Lower lobe of right lung (tissue), 2 donors: ENCODE measurements around the gene CNNM4. TPM values are rescaled to one million over a fixed set of nuclear protein-coding genes. Genes with fewer than 3 reads are reported as not detected.

ENCODE experiments used
- ATAC-seq, 2 donors: fragments of 200-7000 bp; cut with Tn5 transposase; one replicate each; pipeline ENCODE4 v1.9.1; 2020 to 2022; ENCODE audit warnings: mild to moderate bottlenecking in 2 of 2, moderate library complexity in 2 of 2
- DNase-seq: peaks from one replicate; pipeline ENCODE4 v3.0.0-alpha.2; 2020
- H3K27ac ChIP-seq: fragments of 200-600 bp; one replicate; pipeline ENCODE4 v1.8.0; 2022
- H3K27me3 ChIP-seq: fragments of 200-600 bp; one replicate; pipeline ENCODE4 v1.8.0; 2022; ENCODE audit warnings: low read depth
- H3K36me3 ChIP-seq: fragments of 200-600 bp; one replicate; pipeline ENCODE4 v1.8.0; 2022; ENCODE audit warnings: mild to moderate bottlenecking
- H3K4me1 ChIP-seq: fragments of 200-600 bp; one replicate; pipeline ENCODE4 v1.8.0; 2022
- H3K4me3 ChIP-seq: fragments of 200-600 bp; one replicate; pipeline ENCODE4 v1.8.0; 2022; ENCODE audit warnings: mild to moderate bottlenecking
- H3K9me3 ChIP-seq: fragments of 200-600 bp; one replicate; pipeline ENCODE4 v1.8.0; 2022
- intact Hi-C: fragments of 100-400 bp; cut with DNase I; formaldehyde crosslinking; loops from one replicate; pipeline ENCODE4 v1.11.0; 2022
- total RNA-seq: library from RNA; stranded (reverse); fragmentation: NEBNext Ultra II Directional; extraction: Animal tissue kit (Norgen Biotek cat#: 25700); gene quantifications from one replicate; pipeline ENCODE4 v1.2.1, GENCODE V29; 2021
- TF ChIP-seq, protein P1 (sequence below): fragments of 200-600 bp; IDR thresholded peaks from one replicate; pipeline ENCODE4 v1.8.0; 2022; ENCODE audit warnings: antibody characterized with exemption, mild to moderate bottlenecking
- donor health status: DM: no; HTN: yes; CAD: no; lungs with severe emphysema.

The CNNM4 gene
- total RNA-seq, 1 donor from 2014 or later = 15.7 TPM

GRCh38 chr2:96835830-96836229, 75.1 kb downstream of the CNNM4 start:
- DNase-seq (no peak), ATAC-seq (no peak)
- no peak overlapping the region for H3K4me3 ChIP-seq
- no peaks in the 10 kb centered on the region for H3K9me3 ChIP-seq
- TF ChIP-seq, protein P1, sequence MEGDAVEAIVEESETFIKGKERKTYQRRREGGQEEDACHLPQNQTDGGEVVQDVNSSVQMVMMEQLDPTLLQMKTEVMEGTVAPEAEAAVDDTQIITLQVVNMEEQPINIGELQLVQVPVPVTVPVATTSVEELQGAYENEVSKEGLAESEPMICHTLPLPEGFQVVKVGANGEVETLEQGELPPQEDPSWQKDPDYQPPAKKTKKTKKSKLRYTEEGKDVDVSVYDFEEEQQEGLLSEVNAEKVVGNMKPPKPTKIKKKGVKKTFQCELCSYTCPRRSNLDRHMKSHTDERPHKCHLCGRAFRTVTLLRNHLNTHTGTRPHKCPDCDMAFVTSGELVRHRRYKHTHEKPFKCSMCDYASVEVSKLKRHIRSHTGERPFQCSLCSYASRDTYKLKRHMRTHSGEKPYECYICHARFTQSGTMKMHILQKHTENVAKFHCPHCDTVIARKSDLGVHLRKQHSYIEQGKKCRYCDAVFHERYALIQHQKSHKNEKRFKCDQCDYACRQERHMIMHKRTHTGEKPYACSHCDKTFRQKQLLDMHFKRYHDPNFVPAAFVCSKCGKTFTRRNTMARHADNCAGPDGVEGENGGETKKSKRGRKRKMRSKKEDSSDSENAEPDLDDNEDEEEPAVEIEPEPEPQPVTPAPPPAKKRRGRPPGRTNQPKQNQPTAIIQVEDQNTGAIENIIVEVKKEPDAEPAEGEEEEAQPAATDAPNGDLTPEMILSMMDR = no peak
- H3K4me1 ChIP-seq = peaks cover 16% of the 10 kb centered on the region
- no peaks in the 10 kb centered on the region for H3K27me3 ChIP-seq
- peaks cover 58% of the 10 kb centered on the region for H3K36me3 ChIP-seq
- H3K27ac ChIP-seq = no peak overlapping the region
- intact Hi-C loops = no loop called here

DNA sequence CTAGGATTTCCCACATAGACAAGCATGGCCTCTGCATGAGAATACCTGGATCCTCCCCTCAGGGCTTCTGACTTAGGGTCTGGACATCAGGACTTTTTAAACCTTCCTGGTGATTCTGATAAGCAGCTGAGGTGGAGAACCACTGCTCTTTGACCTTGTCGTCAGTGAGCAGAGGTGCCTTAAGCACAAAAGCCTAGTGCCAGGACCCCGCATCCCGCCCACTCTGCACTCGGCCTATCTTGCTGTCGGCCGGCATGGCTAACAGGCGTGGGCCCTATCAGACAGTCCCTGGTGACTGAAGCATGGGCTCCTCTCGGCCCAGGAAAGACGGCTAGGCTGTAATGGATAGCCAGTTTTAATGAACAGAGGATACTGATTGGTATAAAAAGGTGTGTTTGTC, 76.9 kb downstream of the CNNM4 start:
- Histone ChIP-seq H3K36me3 (peaks cover 40% of the 10 kb centered on the region), H3K4me1 (peaks cover 8% of the 10 kb centered on the region), H3K4me3 (no peak overlapping the region), H3K9me3 (no peaks in the 10 kb centered on the region), H3K27ac (no peak overlapping the region), H3K27me3 (no peaks in the 10 kb centered on the region)
- ATAC-seq (no peak), DNase-seq (no peak)
- TF ChIP-seq, protein P1 = no peak
- intact Hi-C loops = no loop called here

- Histone ChIP-seq H3K4me3 (no peak overlapping the region), H3K36me3 (peaks cover 30% of the 10 kb centered on the region), H3K27me3 (no peaks in the 10 kb centered on the region), H3K9me3 (no peaks in the 10 kb centered on the region), H3K4me1 (no peaks in the 10 kb centered on the region), H3K27ac (no peak overlapping the region)
- ATAC-seq (peak; percentile 18 to 31), DNase-seq (no peak)
- TF ChIP-seq, protein P1 = no peak
- intact Hi-C loops = no loop called here
Measured at GRCh38 chr2:96838345-96839292, 77.9 kb downstream of the CNNM4 start.

DNA sequence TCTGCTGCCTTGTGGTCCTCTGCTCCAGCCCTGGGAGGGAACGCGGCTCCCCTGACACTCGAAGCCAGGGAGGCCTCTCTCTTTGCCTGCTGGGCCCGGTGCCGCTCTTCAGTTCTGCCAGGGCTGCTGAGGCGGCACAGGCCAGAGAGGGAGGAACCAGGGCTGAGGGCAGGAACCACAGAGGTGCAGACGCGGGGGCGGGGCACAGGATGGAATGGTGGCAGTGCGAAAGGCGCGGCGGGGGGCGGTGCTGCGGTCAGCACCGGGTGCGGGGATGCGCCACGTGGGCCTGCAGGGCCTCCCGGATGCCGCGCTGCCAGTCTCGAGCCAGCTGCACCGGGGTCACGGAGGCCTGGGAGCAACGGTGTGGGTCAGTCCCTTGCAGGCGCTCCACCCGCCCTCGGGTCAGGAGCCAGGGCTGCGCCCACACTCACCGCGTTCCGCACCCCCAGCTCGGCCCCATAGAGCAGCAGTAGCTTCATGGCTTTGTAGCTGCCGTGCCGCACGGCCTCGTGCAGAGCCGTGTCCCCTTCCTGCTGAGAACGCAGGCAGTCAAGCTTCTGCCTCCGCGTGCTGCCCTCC, 78.7 kb downstream of the CNNM4 start:
- Histone ChIP-seq H3K36me3 (peaks cover 25% of the 10 kb centered on the region), H3K4me3 (peak overlapping the region; percentile 28), H3K4me1 (no peaks in the 10 kb centered on the region), H3K9me3 (no peaks in the 10 kb centered on the region), H3K27ac (no peak overlapping the region), H3K27me3 (no peaks in the 10 kb centered on the region)
- DNase-seq (peak; percentile 85), ATAC-seq (peak; percentile 89 to 91)
- intact Hi-C loops = no loop called here
- TF ChIP-seq, protein P1 = no peak

- ATAC-seq (peak in 1 of 2 donors; percentile 5), DNase-seq (no peak)
- Histone ChIP-seq H3K9me3 (no peaks in the 10 kb centered on the region), H3K36me3 (peaks cover 17% of the 10 kb centered on the region), H3K27me3 (no peaks in the 10 kb centered on the region), H3K4me1 (no peaks in the 10 kb centered on the region), H3K4me3 (peak overlapping the region; percentile 28), H3K27ac (no peak overlapping the region)
- intact Hi-C loops = no loop called here
- TF ChIP-seq, protein P1 = no peak
Measured at GRCh38 chr2:96839875-96840850, 79.5 kb downstream of the CNNM4 start.
